BLaER1 treated with 17β-estradiol and CSF1 and Interleukin-3, amounts not matched to agents 10 nM and 100 nM (cell line): Measurements from ENCODE around the gene TPRN.
"Not testable (repeated sequence)": the region's sequence is repeated elsewhere in the genome, so short reads cannot be mapped to it uniquely, and the experiment has no call there.

Source experiments
- H3K27ac ChIP-seq, 11 experiments: shearing (Covaris generic); formaldehyde crosslinking; 2 replicates each; pipeline ENCODE4 v1.8.1; 2022
- H3K27me3 ChIP-seq, 11 experiments: shearing (Covaris generic); formaldehyde crosslinking; 2 replicates each; pipeline ENCODE4 v1.8.1; 2022
- H3K36me3 ChIP-seq, 11 experiments: shearing (Covaris generic); formaldehyde crosslinking; 2 replicates each; pipeline ENCODE4 v1.8.1; 2022
- H3K4me1 ChIP-seq, 10 experiments: shearing (Covaris generic); formaldehyde crosslinking; 2 replicates each; pipeline ENCODE4 v1.8.1; 2022
- H3K4me2 ChIP-seq, 11 experiments: shearing (Covaris generic); formaldehyde crosslinking; 2 replicates each; pipeline ENCODE4 v1.8.1; 2022
- H3K4me3 ChIP-seq, 10 experiments: shearing (Covaris generic); formaldehyde crosslinking; 2 replicates each; pipeline ENCODE4 v1.8.1; 2022
- H3K9ac ChIP-seq, 11 experiments: shearing (Covaris generic); formaldehyde crosslinking; 2 replicates each; pipeline ENCODE4 v1.8.1; 2022
- H3K9me3 ChIP-seq, 11 experiments: shearing (Covaris generic); formaldehyde crosslinking; replicated peaks in 1 of 11; 2 replicates each; pipeline ENCODE4 v1.8.1; 2022
- H4K20me1 ChIP-seq, 11 experiments: shearing (Covaris generic); formaldehyde crosslinking; 2 replicates each; pipeline ENCODE4 v1.8.1; 2022
- Cebpa-rat ChIP-seq, 11 experiments: shearing (Covaris generic); IDR thresholded peaks; 2 replicates each; pipeline ENCODE4 v1.8.1; 2022

TPRN gene

GRCh38 chr9:137243626-137244485, 43.3 kb upstream of the TPRN start:
- no peak for TF ChIP-seq Cebpa-rat (IDR thresholded peaks at IDR 0.05)
- Histone ChIP-seq H3K36me3 (peaks cover 23 to 30% (median 27%) of the 10 kb centered on the region in 11 experiments), H3K4me3 (peak overlapping the region in 8 of 10 experiments; percentile 32 to 99 (median 98); a peak in 14 of 20 replicates), H3K9me3 (peaks cover 0 to 3% (median 0%) of the 10 kb centered on the region in 11 experiments; a peak in 1 of 22 replicates), H3K27me3 (no peaks in the 10 kb centered on the region), H3K4me2 (peak overlapping the region; percentile 78 to 100 (median 97)), H3K9ac (peak overlapping the region; percentile 8 to 97 (median 94); a peak in 19 of 22 replicates), H3K4me1 (peaks cover 38 to 75% (median 61%) of the 10 kb centered on the region in 10 experiments), H3K27ac (0 out of 22 replicates have a peak overlapping the region, but pooled peaks of 2 of the 11 experiments have one; percentile 12 to 15), H4K20me1 (peaks cover 30 to 60% (median 48%) of the 10 kb centered on the region in 11 experiments)

- peak overlapping the region in 8 of 10 experiments; percentile 83 to 99 (median 98); a peak in 15 of 20 replicates for H3K4me3 ChIP-seq
- H3K9ac ChIP-seq: peak overlapping the region; percentile 60 to 97 (median 94); a peak in 18 of 22 replicates
- H3K9me3 ChIP-seq: not testable (repeated sequence)
Measured at GRCh38 chr9:137243266-137243625, 42.7 kb upstream of the TPRN start.

GRCh38 chr9:137242269-137243203, 42.0 kb upstream of the TPRN start:
- Histone ChIP-seq H3K4me1 (peaks cover 51 to 82% (median 71%) of the 10 kb centered on the region in 10 experiments), H3K4me3 (peak overlapping the region; percentile 83 to 99 (median 98)), H3K27ac (peak overlapping the region; percentile 44 to 98 (median 89); a peak in 21 of 22 replicates), H3K27me3 (no peaks in the 10 kb centered on the region), H3K9me3 (peaks cover 0 to 3% (median 0%) of the 10 kb centered on the region in 11 experiments; a peak in 1 of 22 replicates), H3K4me2 (peak overlapping the region; percentile 78 to 100 (median 97)), H3K36me3 (peaks cover 23 to 30% (median 27%) of the 10 kb centered on the region in 11 experiments), H3K9ac (peak overlapping the region; percentile 86 to 97 (median 94)), H4K20me1 (peaks cover 30 to 74% (median 61%) of the 10 kb centered on the region in 11 experiments)
- no peak for TF ChIP-seq Cebpa-rat (IDR thresholded peaks at IDR 0.05)

More at GRCh38 chr9:137243266-137243625, 42.7 kb upstream of the TPRN start:
- H4K20me1 ChIP-seq: peaks cover 30 to 66% (median 54%) of the 10 kb centered on the region in 11 experiments
- peaks cover 44 to 81% (median 67%) of the 10 kb centered on the region in 10 experiments for H3K4me1 ChIP-seq
- H3K27ac ChIP-seq, H3K27me3 ChIP-seq: not testable (repeated sequence)
- peak overlapping the region; percentile 78 to 100 (median 97) for H3K4me2 ChIP-seq
- peaks cover 23 to 30% (median 27%) of the 10 kb centered on the region in 11 experiments for H3K36me3 ChIP-seq

- H3K4me2 ChIP-seq: peak overlapping the region; percentile 78 to 100 (median 97)
- H3K36me3 ChIP-seq: peaks cover 23 to 30% (median 27%) of the 10 kb centered on the region in 11 experiments
- peak overlapping the region; percentile 83 to 99 (median 98) for H3K4me3 ChIP-seq
- H3K4me1 ChIP-seq: peaks cover 60 to 82% (median 78%) of the 10 kb centered on the region in 10 experiments
- peak overlapping the region; percentile 80 to 98 (median 89) for H3K27ac ChIP-seq
- peak overlapping the region; percentile 86 to 97 (median 94) for H3K9ac ChIP-seq
- peaks cover 30 to 77% (median 66%) of the 10 kb centered on the region in 11 experiments for H4K20me1 ChIP-seq
- no peaks in the 10 kb centered on the region for H3K27me3 ChIP-seq
- peaks cover 0 to 3% (median 0%) of the 10 kb centered on the region in 11 experiments; a peak in 1 of 22 replicates for H3K9me3 ChIP-seq
- no peak for TF ChIP-seq Cebpa-rat (IDR thresholded peaks at IDR 0.05)
Measured at GRCh38 chr9:137241490-137242268, 41.1 kb upstream of the TPRN start.

GRCh38 chr9:137240841-137241489, 40.4 kb upstream of the TPRN start, which contains the start of gene TUBB4B:
TUBB4B (plus strand) TSS chr9:137241287; CDS start chr9:137241361, 74 bp downstream.
- H4K20me1 ChIP-seq: peaks cover 30 to 76% (median 67%) of the 10 kb centered on the region in 11 experiments
- peak within 1 kb of the TSS; percentile 80 to 98 (median 93) for H3K27ac ChIP-seq
- peak within 1 kb of the TSS; percentile 92 to 100 (median 97) for H3K4me2 ChIP-seq
- no peak for TF ChIP-seq Cebpa-rat (IDR thresholded peaks at IDR 0.05)
- H3K9ac ChIP-seq: peak within 1 kb of the TSS; percentile 86 to 97 (median 94)
- no peaks in the 10 kb centered on the region for H3K27me3 ChIP-seq
- H3K4me3 ChIP-seq: peak within 1 kb of the TSS; percentile 83 to 99 (median 98)
- H3K4me1 ChIP-seq: peaks cover 66 to 82% (median 79%) of the 10 kb centered on the region in 10 experiments
- peaks cover 23 to 30% (median 27%) of the 10 kb centered on the region in 11 experiments for H3K36me3 ChIP-seq
- H3K9me3 ChIP-seq: peaks cover 0 to 3% (median 0%) of the 10 kb centered on the region in 11 experiments; a peak in 1 of 22 replicates

- H3K4me3 ChIP-seq: peak overlapping the region; percentile 60 to 79 (median 68)
- H3K4me2 ChIP-seq: peak overlapping the region; percentile 90 to 98 (median 95)
- H3K4me1 ChIP-seq: peaks cover 71 to 82% (median 79%) of the 10 kb centered on the region in 10 experiments
- H3K27ac ChIP-seq: peak overlapping the region; percentile 75 to 94 (median 90)
- peaks cover 30 to 76% (median 71%) of the 10 kb centered on the region in 11 experiments for H4K20me1 ChIP-seq
- no peak for TF ChIP-seq Cebpa-rat (IDR thresholded peaks at IDR 0.05)
- peak overlapping the region; percentile 83 to 93 (median 88) for H3K9ac ChIP-seq
- peaks cover 0 to 3% (median 0%) of the 10 kb centered on the region in 11 experiments; a peak in 1 of 22 replicates for H3K9me3 ChIP-seq
- no peaks in the 10 kb centered on the region for H3K27me3 ChIP-seq
- H3K36me3 ChIP-seq: peaks cover 23 to 30% (median 27%) of the 10 kb centered on the region in 11 experiments
Measured at GRCh38 chr9:137240318-137240840, 39.8 kb upstream of the TPRN start.

GRCh38 chr9:137239541-137240200, 39.1 kb upstream of the TPRN start:
- Histone ChIP-seq H3K4me3 (peak overlapping the region; percentile 60 to 79 (median 68)), H3K4me1 (peaks cover 74 to 82% (median 79%) of the 10 kb centered on the region in 10 experiments), H3K27ac (peak overlapping the region; percentile 75 to 94 (median 90)), H3K36me3 (peaks cover 23 to 30% (median 27%) of the 10 kb centered on the region in 11 experiments), H4K20me1 (peaks cover 30 to 76% (median 70%) of the 10 kb centered on the region in 11 experiments), H3K4me2 (peak overlapping the region; percentile 90 to 98 (median 95)), H3K9ac (peak overlapping the region; percentile 83 to 93 (median 88))
- not testable (repeated sequence) for H3K27me3 ChIP-seq, H3K9me3 ChIP-seq
